ENCODE results near the gene SPIN2B. TPM values are rescaled to one million over a fixed set of nuclear protein-coding genes. Genes with fewer than 3 reads are reported as not detected.
"Not testable (repeated sequence)": the region's sequence is repeated elsewhere in the genome, so short reads cannot be mapped to it uniquely, and the experiment has no call there.

Gene SPIN2B
- total RNA-seq, 1 donor from 2014 or later: 18.9 TPM

DNA sequence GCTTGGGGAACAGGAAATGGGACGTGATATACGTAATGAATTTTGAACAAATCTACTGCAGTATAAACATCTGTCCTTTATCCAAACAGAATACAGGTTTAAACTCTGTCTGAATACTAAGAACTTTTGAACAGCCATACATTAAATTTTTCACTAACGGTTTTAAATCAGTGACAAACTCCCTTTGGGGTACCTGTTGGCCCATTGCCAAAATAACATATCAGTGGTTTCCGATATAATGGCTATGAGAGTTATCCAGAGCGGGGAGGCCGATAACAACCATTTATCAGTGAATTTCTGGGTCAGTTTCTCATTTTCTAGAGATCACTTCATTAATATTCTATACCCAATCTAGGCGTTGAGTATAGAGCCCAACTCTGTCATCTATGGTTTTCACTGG, 10.7 kb upstream of the SPIN2B start:
- peaks cover 8% of the 10 kb centered on the region for H3K9me3 Mint-ChIP-seq (ENCODE audit: unreplicated experiment)
- peaks cover 8% of the 10 kb centered on the region for H3K36me3 Mint-ChIP-seq (ENCODE audit: unreplicated experiment)
- H3K4me1 Mint-ChIP-seq (ENCODE audit: unreplicated experiment): peaks cover 8% of the 10 kb centered on the region
- no peak for DNase-seq (ENCODE audit: extremely low spot score, unreplicated experiment)
- no peak overlapping the region for H3K4me3 Mint-ChIP-seq (ENCODE audit: unreplicated experiment)
- H3K27me3 Mint-ChIP-seq (ENCODE audit: unreplicated experiment): no peaks in the 10 kb centered on the region
- TF ChIP-seq, protein P1, sequence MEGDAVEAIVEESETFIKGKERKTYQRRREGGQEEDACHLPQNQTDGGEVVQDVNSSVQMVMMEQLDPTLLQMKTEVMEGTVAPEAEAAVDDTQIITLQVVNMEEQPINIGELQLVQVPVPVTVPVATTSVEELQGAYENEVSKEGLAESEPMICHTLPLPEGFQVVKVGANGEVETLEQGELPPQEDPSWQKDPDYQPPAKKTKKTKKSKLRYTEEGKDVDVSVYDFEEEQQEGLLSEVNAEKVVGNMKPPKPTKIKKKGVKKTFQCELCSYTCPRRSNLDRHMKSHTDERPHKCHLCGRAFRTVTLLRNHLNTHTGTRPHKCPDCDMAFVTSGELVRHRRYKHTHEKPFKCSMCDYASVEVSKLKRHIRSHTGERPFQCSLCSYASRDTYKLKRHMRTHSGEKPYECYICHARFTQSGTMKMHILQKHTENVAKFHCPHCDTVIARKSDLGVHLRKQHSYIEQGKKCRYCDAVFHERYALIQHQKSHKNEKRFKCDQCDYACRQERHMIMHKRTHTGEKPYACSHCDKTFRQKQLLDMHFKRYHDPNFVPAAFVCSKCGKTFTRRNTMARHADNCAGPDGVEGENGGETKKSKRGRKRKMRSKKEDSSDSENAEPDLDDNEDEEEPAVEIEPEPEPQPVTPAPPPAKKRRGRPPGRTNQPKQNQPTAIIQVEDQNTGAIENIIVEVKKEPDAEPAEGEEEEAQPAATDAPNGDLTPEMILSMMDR (IDR thresholded peaks at IDR 0.05): no peak
- no peak overlapping the region for H3K27ac Mint-ChIP-seq (ENCODE audit: unreplicated experiment)

DNA sequence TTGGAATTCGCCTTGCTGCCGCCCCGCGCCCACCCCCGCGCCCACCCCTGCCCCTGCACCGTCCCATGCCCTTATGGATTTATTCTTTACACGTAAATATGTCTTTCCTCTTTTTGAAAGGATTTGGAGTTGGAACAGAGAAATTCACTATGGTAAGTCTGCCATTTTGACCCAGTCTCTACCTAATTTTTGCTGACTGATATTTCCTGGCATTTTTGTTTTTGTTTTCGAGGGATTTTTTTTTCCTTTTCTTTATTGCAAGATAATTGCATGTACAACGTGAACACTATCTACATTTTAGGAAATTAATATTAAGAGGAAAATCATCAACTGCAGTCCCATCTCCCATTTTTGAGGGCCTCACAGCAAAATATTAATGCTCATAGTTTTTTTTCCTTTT, 468 bp upstream of the SPIN2B start:
- Mint-ChIP-seq H3K4me1 (ENCODE audit: unreplicated experiment) (peaks cover 6% of the 10 kb centered on the region), H3K27me3 (ENCODE audit: unreplicated experiment) (no peaks in the 10 kb centered on the region), H3K4me3 (ENCODE audit: unreplicated experiment) (peak overlapping the region; percentile 91), H3K27ac (ENCODE audit: unreplicated experiment) (peak overlapping the region; percentile 95), H3K36me3 (ENCODE audit: unreplicated experiment) (peaks cover 8% of the 10 kb centered on the region), H3K9me3 (ENCODE audit: unreplicated experiment) (peaks cover 9% of the 10 kb centered on the region)
- DNase-seq (ENCODE audit: extremely low spot score, unreplicated experiment): no peak
- TF ChIP-seq, protein P1 (IDR thresholded peaks at IDR 0.05): no peak

- H3K9me3 Mint-ChIP-seq (ENCODE audit: unreplicated experiment): peaks cover 11% of the 10 kb centered on the region
- H3K27me3 Mint-ChIP-seq (ENCODE audit: unreplicated experiment); H3K36me3 Mint-ChIP-seq (ENCODE audit: unreplicated experiment); DNase-seq (ENCODE audit: extremely low spot score, unreplicated experiment); H3K4me1 Mint-ChIP-seq (ENCODE audit: unreplicated experiment): not testable (repeated sequence)
- peak overlapping the region; percentile 95 for H3K27ac Mint-ChIP-seq (ENCODE audit: unreplicated experiment)
- peak overlapping the region; percentile 91 for H3K4me3 Mint-ChIP-seq (ENCODE audit: unreplicated experiment)
Observed at GRCh38 chrX:57120619-57121161, 658 bp downstream of the SPIN2B start.

- DNase-seq (ENCODE audit: extremely low spot score, unreplicated experiment): no peak
- Mint-ChIP-seq H3K36me3 (ENCODE audit: unreplicated experiment) (peaks cover 8% of the 10 kb centered on the region), H3K9me3 (ENCODE audit: unreplicated experiment) (peaks cover 11% of the 10 kb centered on the region), H3K4me3 (ENCODE audit: unreplicated experiment) (no peak overlapping the region), H3K4me1 (ENCODE audit: unreplicated experiment) (peaks cover 6% of the 10 kb centered on the region), H3K27ac (ENCODE audit: unreplicated experiment) (no peak overlapping the region), H3K27me3 (ENCODE audit: unreplicated experiment) (no peaks in the 10 kb centered on the region)
- TF ChIP-seq, protein P1 (IDR thresholded peaks at IDR 0.05): no peak
Observed at GRCh38 chrX:57119416-57119815, 1.9 kb downstream of the SPIN2B start.

DNA sequence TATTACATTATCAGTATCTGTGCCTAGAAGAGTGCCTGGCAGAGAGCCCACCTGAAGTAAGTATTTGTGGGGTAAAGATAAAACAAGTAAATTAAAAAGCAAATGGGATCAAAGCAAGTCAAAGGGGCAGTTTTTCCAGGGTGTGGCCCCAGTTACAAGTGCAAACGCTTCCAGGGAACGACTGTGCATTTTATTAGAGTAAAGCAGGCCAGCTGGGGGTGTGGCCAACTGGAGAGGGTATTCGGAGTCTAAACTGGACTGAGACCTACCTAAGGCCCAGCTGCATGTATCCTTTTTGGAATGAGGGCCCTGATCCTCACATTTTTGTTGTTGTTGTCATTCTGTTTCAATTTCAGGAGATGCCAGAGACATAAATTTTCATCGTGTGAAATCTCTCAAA, 3.8 kb downstream of the SPIN2B start:
- H3K4me3 Mint-ChIP-seq (ENCODE audit: unreplicated experiment); H3K27ac Mint-ChIP-seq (ENCODE audit: unreplicated experiment): not testable (repeated sequence)

DNA sequence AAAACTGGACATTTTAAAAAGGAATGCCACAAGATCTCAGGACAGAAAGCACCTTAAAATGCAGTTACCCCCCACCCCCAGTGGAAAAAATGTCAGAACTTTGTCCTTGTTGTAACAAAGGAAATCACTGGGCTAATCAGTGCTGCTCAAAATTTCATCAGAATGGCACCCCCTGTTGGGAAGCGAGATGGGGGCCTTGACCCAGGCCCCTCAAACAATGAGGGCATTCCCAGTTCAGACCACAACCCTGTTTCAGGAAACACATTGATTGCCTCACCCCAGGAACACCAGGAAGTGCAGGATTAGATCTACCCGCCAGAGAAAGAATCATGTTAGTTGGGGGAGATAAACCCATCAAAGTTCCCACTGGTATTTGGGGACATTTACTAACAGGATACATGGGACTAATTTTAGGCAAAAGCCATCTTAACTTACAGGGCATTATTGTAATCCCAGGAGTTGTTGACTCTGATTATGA, 16.4 kb downstream of the SPIN2B start:
- no peaks in the 10 kb centered on the region for H3K27me3 Mint-ChIP-seq (ENCODE audit: unreplicated experiment)
- no peak overlapping the region for H3K4me3 Mint-ChIP-seq (ENCODE audit: unreplicated experiment)
- no peak overlapping the region for H3K27ac Mint-ChIP-seq (ENCODE audit: unreplicated experiment)
- H3K4me1 Mint-ChIP-seq (ENCODE audit: unreplicated experiment): no peaks in the 10 kb centered on the region
- peaks cover 17% of the 10 kb centered on the region for H3K36me3 Mint-ChIP-seq (ENCODE audit: unreplicated experiment)
- TF ChIP-seq, protein P1 (IDR thresholded peaks at IDR 0.05): no peak
- no peak for DNase-seq (ENCODE audit: extremely low spot score, unreplicated experiment)
- peaks cover 16% of the 10 kb centered on the region for H3K9me3 Mint-ChIP-seq (ENCODE audit: unreplicated experiment)

More for the DNA sequence above, 3.8 kb downstream of the SPIN2B start:
- not testable (repeated sequence) for H3K36me3 Mint-ChIP-seq (ENCODE audit: unreplicated experiment); H3K27me3 Mint-ChIP-seq (ENCODE audit: unreplicated experiment); H3K4me1 Mint-ChIP-seq (ENCODE audit: unreplicated experiment); DNase-seq (ENCODE audit: extremely low spot score, unreplicated experiment)
- H3K9me3 Mint-ChIP-seq (ENCODE audit: unreplicated experiment): peaks cover 11% of the 10 kb centered on the region

Data from osteocyte (in vitro differentiated cells).